Loucy (cell line): Measurements from ENCODE around the gene FAM9C.

ENCODE experiments used
- H2AFZ ChIP-seq: fragments of 200-600 bp; sonication (generic); 2 replicates; pipeline ENCODE4 v1.6.0; 2016; ENCODE audit warnings: antibody characterized with exemption, mild to moderate bottlenecking, low read length, moderate library complexity
- H3F3A ChIP-seq: fragments of 200-600 bp; 2 replicates; pipeline ENCODE4 v1.6.0; 2016; ENCODE audit warnings: antibody characterized with exemption, low read depth, mild to moderate bottlenecking
- H3K27me3 ChIP-seq: fragments of 200-600 bp; sonication (generic); 2 replicates; pipeline ENCODE4 v1.6.1; 2014; ENCODE audit warnings: low read length, mild to moderate bottlenecking; ENCODE audit not compliant: insufficient read depth, poor library complexity, severe bottlenecking
- H3K36me3 ChIP-seq: fragments of 200-600 bp; sonication (generic); 2 replicates; pipeline ENCODE4 v1.6.1; 2016; ENCODE audit warnings: low read length; ENCODE audit not compliant: insufficient read depth
- H3K4me1 ChIP-seq: fragments of 200-600 bp; sonication (generic); 2 replicates; pipeline ENCODE4 v1.5.1; 2014; ENCODE audit warnings: low read length, mild to moderate bottlenecking; ENCODE audit not compliant: insufficient read depth, poor library complexity, severe bottlenecking
- H3K4me2 ChIP-seq: fragments of 200-600 bp; sonication (generic); 2 replicates; pipeline ENCODE4 v1.6.0; 2014; ENCODE audit warnings: antibody characterized with exemption, low read length, low read depth, mild to moderate bottlenecking; ENCODE audit not compliant: poor library complexity, severe bottlenecking
- H3K4me3 ChIP-seq: fragments of 200-600 bp; sonication (generic); 2 replicates; pipeline ENCODE4 v1.5.1; 2014; ENCODE audit warnings: low read length, mild to moderate bottlenecking, mixed read lengths; ENCODE audit not compliant: poor library complexity, severe bottlenecking
- H3K79me2 ChIP-seq: fragments of 200-600 bp; sonication (generic); 2 replicates; pipeline ENCODE4 v1.6.1; 2014; ENCODE audit warnings: low read length; ENCODE audit not compliant: insufficient read depth
- H3K9ac ChIP-seq: fragments of 200-600 bp; sonication (generic); 2 replicates; pipeline ENCODE4 v1.6.0; 2014; ENCODE audit warnings: mild to moderate bottlenecking, low read depth, low read length, moderate library complexity; ENCODE audit not compliant: poor library complexity, severe bottlenecking
- H3K9me2 ChIP-seq: fragments of 200-600 bp; sonication (generic); replicated peaks from 2 replicates; pipeline ENCODE4 v1.6.1; 2016; ENCODE audit warnings: low read depth, low read length, mixed read lengths
- H3K9me3 ChIP-seq: fragments of 200-600 bp; sonication (generic); 2 replicates; pipeline ENCODE4 v1.6.1; 2014; ENCODE audit warnings: mild to moderate bottlenecking, antibody characterized with exemption, low read length, low read depth; ENCODE audit not compliant: insufficient read depth
- H4K20me1 ChIP-seq: fragments of 200-600 bp; sonication (generic); 2 replicates; pipeline ENCODE4 v1.6.0; 2014; ENCODE audit warnings: antibody characterized with exemption, low read length, mild to moderate bottlenecking; ENCODE audit not compliant: insufficient read depth, poor library complexity, severe bottlenecking
- EZH2phosphoT487 ChIP-seq: fragments of 200-600 bp; IDR thresholded peaks from 2 replicates; pipeline ENCODE4 v1.6.1; 2018; ENCODE audit warnings: antibody characterized with exemption, mild to moderate bottlenecking, moderate library complexity, borderline replicate concordance
- TF ChIP-seq, protein P1 (sequence below): fragments of 200-600 bp; sonication (generic); conservative IDR thresholded peaks from 2 replicates; pipeline ENCODE4 v1.5.1; 2014; ENCODE audit warnings: mild to moderate bottlenecking, antibody characterized with exemption, low read length

FAM9C gene

DNA sequence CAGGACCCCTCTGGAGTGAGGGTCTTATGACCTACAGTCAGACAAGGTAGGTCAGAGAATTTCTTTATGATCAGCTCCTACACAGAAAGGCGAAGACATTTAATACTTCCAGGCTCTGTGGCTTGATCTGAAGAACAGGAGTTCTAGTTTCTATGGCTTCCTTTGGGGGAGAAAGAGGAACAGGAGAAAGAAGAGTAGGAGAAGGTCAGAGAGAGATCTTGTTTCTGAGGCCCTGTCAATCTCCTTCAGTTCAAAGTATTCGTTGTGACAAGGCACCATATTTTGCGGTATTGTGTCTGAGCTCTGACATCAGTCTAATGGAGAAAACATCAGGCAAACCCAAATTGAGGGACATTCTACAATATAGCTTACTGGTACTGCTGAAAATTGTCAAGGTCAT lies 52.8 kb downstream of the FAM9C start:
- H4K20me1 ChIP-seq, result no peaks in the 10 kb centered on the region
- no peaks in the 10 kb centered on the region for H3K79me2 ChIP-seq
- no peaks in the 10 kb centered on the region for H3K9me3 ChIP-seq
- H3K9me2 ChIP-seq, result no peaks in the 10 kb centered on the region
- no peak overlapping the region for H3K4me2 ChIP-seq
- no peak overlapping the region for H2AFZ ChIP-seq
- no peak overlapping the region for H3K4me3 ChIP-seq
- H3K9ac ChIP-seq, result no peak overlapping the region
- H3K4me1 ChIP-seq, result no peaks in the 10 kb centered on the region
- no peaks in the 10 kb centered on the region for H3F3A ChIP-seq
- no peaks in the 10 kb centered on the region for H3K27me3 ChIP-seq
- no peak for TF ChIP-seq EZH2phosphoT487
- TF ChIP-seq, protein P1, sequence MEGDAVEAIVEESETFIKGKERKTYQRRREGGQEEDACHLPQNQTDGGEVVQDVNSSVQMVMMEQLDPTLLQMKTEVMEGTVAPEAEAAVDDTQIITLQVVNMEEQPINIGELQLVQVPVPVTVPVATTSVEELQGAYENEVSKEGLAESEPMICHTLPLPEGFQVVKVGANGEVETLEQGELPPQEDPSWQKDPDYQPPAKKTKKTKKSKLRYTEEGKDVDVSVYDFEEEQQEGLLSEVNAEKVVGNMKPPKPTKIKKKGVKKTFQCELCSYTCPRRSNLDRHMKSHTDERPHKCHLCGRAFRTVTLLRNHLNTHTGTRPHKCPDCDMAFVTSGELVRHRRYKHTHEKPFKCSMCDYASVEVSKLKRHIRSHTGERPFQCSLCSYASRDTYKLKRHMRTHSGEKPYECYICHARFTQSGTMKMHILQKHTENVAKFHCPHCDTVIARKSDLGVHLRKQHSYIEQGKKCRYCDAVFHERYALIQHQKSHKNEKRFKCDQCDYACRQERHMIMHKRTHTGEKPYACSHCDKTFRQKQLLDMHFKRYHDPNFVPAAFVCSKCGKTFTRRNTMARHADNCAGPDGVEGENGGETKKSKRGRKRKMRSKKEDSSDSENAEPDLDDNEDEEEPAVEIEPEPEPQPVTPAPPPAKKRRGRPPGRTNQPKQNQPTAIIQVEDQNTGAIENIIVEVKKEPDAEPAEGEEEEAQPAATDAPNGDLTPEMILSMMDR, result no peak
- no peaks in the 10 kb centered on the region for H3K36me3 ChIP-seq

DNA sequence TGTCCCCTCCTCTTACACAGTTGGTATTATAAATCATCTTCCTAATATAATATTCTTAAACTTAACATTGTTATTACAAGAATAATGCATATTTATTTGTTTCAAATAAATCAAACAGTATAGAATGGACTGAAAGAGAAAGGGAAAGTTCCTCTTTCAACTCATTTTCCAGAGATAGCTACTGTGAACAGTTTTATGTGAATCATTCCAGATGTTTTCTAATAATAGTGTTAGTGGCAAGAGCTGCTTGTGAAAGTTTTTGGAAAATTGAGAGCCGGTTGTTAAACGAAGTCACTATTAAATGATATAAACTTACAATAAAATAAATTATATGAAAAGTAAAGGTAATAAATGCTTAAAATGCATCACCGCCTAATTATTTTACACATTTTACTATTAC lies 55.0 kb downstream of the FAM9C start:
- peaks cover 9% of the 10 kb centered on the region for H3K4me1 ChIP-seq

DNA sequence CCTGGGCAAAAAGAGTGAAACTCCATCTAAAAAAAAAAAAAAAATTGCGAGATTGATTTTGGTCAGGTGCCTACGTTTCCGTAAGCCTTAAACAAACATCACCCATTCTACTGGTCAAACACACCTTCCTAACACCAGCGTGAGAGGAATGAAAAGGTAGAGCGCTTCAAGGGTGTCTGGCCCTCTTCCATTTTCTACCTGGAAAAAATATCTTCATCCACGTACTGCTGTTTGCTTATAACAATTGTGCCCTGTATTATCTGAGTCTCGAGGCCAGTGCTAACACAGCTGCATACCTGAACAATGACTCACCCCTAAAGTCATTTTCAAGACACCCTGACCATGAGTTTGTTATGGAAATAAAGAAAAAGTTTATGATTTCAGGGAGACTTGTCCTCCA lies 55.6 kb downstream of the FAM9C start:
- no peaks in the 10 kb centered on the region for H4K20me1 ChIP-seq
- no peaks in the 10 kb centered on the region for H3K27me3 ChIP-seq
- TF ChIP-seq, protein P1, result no peak
- TF ChIP-seq EZH2phosphoT487, result no peak
- H3K36me3 ChIP-seq, result no peaks in the 10 kb centered on the region
- no peaks in the 10 kb centered on the region for H3K79me2 ChIP-seq
- H3K9me3 ChIP-seq, result no peaks in the 10 kb centered on the region
- peaks cover 16% of the 10 kb centered on the region for H3K4me1 ChIP-seq
- no peaks in the 10 kb centered on the region for H3K9me2 ChIP-seq
- no peak overlapping the region for H3K4me3 ChIP-seq
- H3K4me2 ChIP-seq, result no peak overlapping the region
- no peak overlapping the region for H3K9ac ChIP-seq
- no peaks in the 10 kb centered on the region for H3F3A ChIP-seq
- H2AFZ ChIP-seq, result no peak overlapping the region

More for the DNA sequence above, 55.0 kb downstream of the FAM9C start:
- no peaks in the 10 kb centered on the region for H3F3A ChIP-seq
- H3K9ac ChIP-seq, result no peak overlapping the region
- H3K27me3 ChIP-seq, result no peaks in the 10 kb centered on the region
- H3K9me3 ChIP-seq, result no peaks in the 10 kb centered on the region
- H3K36me3 ChIP-seq, result no peaks in the 10 kb centered on the region
- H2AFZ ChIP-seq, result no peak overlapping the region
- no peak overlapping the region for H3K4me2 ChIP-seq
- no peaks in the 10 kb centered on the region for H4K20me1 ChIP-seq
- TF ChIP-seq, protein P1, result no peak
- TF ChIP-seq EZH2phosphoT487, result no peak
- no peaks in the 10 kb centered on the region for H3K9me2 ChIP-seq
- no peak overlapping the region for H3K4me3 ChIP-seq
- no peaks in the 10 kb centered on the region for H3K79me2 ChIP-seq
